ENCODE results near the gene RBM47. TPM values are rescaled to one million over a fixed set of nuclear protein-coding genes. Genes with fewer than 3 reads are reported as not detected.
"Not testable (repeated sequence)": the region's sequence is repeated elsewhere in the genome, so short reads cannot be mapped to it uniquely, and the experiment has no call there.

The RBM47 gene
- total RNA-seq, 1 experiment from 2014 or later, result 78.0 TPM

DNA sequence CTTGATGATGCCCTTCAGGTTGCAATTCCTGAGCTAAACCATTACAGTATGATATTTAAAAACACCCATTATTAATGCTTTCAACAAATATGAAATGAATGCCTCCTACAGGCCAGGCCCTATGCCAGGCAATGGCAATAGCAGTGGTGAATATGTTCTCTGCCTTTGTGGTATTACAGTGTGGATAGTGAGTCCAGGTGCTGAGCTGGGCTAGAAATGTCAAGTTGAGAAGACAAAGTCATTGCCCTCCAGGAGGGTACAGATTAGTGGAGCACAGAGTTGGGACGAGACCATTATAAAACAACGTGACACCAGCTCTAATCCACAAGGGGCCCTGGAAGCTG, 81.9 kb downstream of the RBM47 start:
- ChIA-PET POLR2A (ENCODE audit: unreplicated experiment) (no interaction called here), CTCF (interaction anchor here (0.6 kb wide), 1 partner anchor 38 kb away, joined by 3 read pairs; no protein-coding TSS in a partner anchor)
- Histone ChIP-seq H3K4me2 (no peak overlapping the region), H3K9me3 (ENCODE audit: insufficient read depth, low read depth) (no peaks in the 10 kb centered on the region), H3F3A (ENCODE audit: insufficient read depth, low read depth) (peaks cover 18% of the 10 kb centered on the region), H3K4me1 (replicated peaks; ENCODE audit: insufficient read depth) (peaks cover 39% of the 10 kb centered on the region), H3K4me3 (no peak overlapping the region), H3K9me2 (ENCODE audit: insufficient read depth) (no peaks in the 10 kb centered on the region), H2AFZ (no peak overlapping the region), H4K20me1 (ENCODE audit: insufficient read depth) (no peaks in the 10 kb centered on the region), H3K27ac (peak overlapping the region; percentile 17; the same call in 1 of the 2 replicates), H3K36me3 (ENCODE audit: low read depth) (peaks cover 22% of the 10 kb centered on the region), H3K27me3 (ENCODE audit: insufficient read depth, low read depth) (no peaks in the 10 kb centered on the region), H3K79me2 (ENCODE audit: low read depth) (peaks cover 85% of the 10 kb centered on the region)
- DNase-seq, result no peak
- no TSS peak for BruUV-seq (replicated peaks)
- intact Hi-C loops (cut with micrococcal nuclease; ENCODE audit: unreplicated experiment), result no loop called here
- TF ChIP-seq, protein P1, sequence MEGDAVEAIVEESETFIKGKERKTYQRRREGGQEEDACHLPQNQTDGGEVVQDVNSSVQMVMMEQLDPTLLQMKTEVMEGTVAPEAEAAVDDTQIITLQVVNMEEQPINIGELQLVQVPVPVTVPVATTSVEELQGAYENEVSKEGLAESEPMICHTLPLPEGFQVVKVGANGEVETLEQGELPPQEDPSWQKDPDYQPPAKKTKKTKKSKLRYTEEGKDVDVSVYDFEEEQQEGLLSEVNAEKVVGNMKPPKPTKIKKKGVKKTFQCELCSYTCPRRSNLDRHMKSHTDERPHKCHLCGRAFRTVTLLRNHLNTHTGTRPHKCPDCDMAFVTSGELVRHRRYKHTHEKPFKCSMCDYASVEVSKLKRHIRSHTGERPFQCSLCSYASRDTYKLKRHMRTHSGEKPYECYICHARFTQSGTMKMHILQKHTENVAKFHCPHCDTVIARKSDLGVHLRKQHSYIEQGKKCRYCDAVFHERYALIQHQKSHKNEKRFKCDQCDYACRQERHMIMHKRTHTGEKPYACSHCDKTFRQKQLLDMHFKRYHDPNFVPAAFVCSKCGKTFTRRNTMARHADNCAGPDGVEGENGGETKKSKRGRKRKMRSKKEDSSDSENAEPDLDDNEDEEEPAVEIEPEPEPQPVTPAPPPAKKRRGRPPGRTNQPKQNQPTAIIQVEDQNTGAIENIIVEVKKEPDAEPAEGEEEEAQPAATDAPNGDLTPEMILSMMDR (conservative IDR thresholded peaks at IDR 0.05), result no peak
- no peak for TF ChIP-seq EZH2 (IDR thresholded peaks at IDR 0.05; ENCODE audit: low read depth)

DNA sequence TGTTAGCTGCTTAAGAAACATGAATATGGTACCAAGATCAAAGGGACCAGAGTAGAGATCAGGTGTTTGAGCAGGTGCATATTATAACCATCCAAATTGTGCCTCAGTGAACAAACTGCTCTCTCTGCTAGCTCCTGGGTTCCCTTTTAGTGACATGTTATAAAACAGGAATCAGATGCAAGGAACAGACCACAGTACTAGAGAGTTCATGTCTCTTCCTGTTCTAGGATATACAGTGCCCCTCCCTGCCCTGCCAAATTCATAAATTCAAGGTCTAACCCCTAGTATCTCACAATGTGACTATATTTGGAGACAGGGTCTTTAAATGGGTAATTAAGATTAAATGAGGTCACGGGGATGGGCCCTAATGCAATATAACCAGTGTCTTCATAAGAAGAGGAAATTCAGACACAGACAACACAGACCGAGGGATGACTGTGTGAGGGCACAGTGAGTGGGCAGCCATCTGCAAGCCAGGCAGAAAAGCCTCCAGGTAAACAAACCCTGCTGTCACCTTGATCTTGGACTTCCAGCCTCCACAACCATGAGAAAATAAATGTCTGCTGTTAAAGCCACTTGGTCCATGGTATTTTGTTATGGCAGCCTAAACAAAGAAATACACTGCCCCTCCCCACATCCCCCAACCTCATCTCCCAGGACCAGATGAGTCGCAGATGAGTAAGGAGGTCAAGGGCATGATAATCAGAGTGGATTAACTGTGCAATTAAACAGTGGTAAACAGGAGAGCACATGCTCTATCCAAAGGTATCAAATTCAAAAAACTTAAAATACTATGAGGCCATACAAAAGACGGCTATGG, 82.5 kb downstream of the RBM47 start:
- Histone ChIP-seq H3K4me3 (no peak overlapping the region), H4K20me1 (ENCODE audit: insufficient read depth) (no peaks in the 10 kb centered on the region), H3K36me3 (ENCODE audit: low read depth) (peaks cover 28% of the 10 kb centered on the region), H3K9me3 (ENCODE audit: insufficient read depth, low read depth) (no peaks in the 10 kb centered on the region), H2AFZ (no peak overlapping the region), H3K27ac (peak overlapping the region; percentile 17; the same call in 1 of the 2 replicates), H3F3A (ENCODE audit: insufficient read depth, low read depth) (peaks cover 13% of the 10 kb centered on the region; the same call in 1 of the 2 replicates), H3K27me3 (ENCODE audit: insufficient read depth, low read depth) (no peaks in the 10 kb centered on the region), H3K79me2 (ENCODE audit: low read depth) (peaks cover 86% of the 10 kb centered on the region), H3K4me2 (no peak overlapping the region), H3K4me1 (replicated peaks; ENCODE audit: insufficient read depth) (peaks cover 33% of the 10 kb centered on the region), H3K9me2 (ENCODE audit: insufficient read depth) (no peaks in the 10 kb centered on the region)
- intact Hi-C loops (cut with micrococcal nuclease; ENCODE audit: unreplicated experiment), result no loop called here
- POLR2A ChIA-PET (ENCODE audit: unreplicated experiment), result no interaction called here
- no TSS peak for BruUV-seq (replicated peaks)
- no peak for TF ChIP-seq EZH2 (IDR thresholded peaks at IDR 0.05; ENCODE audit: low read depth)
- TF ChIP-seq, protein P1 (conservative IDR thresholded peaks at IDR 0.05), result no peak
- DNase-seq, result no peak
- CTCF ChIA-PET, result interaction anchor here (0.6 kb wide), 1 partner anchor 37 kb away, joined by 3 read pairs; no protein-coding TSS in a partner anchor

DNA sequence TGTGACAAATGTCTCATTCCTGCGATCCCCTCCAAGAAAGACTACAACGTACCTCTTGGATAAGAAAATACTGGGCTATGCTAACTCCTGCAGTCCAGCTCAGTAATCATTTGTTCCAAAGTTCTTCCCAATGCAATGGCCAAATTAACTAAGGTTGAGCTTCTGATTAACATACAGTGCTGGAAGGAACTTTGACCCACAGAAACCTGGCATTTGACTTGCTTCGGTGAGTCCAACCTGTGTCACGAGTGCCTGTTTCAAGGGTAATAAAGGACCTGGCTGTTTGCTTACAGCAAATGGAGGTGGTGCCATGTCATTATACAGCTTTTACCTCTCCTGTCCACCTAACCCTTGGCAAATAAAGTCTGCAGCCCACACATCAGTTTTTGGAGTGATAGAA, 83.2 kb downstream of the RBM47 start:
- no peaks in the 10 kb centered on the region for H3K9me2 ChIP-seq (ENCODE audit: insufficient read depth)
- ChIA-PET POLR2A (ENCODE audit: unreplicated experiment) (no interaction called here), CTCF (no interaction called here)
- H4K20me1 ChIP-seq (ENCODE audit: insufficient read depth), result no peaks in the 10 kb centered on the region
- H2AFZ ChIP-seq, result no peak overlapping the region
- no peak overlapping the region for H3K4me3 ChIP-seq
- peaks cover 33% of the 10 kb centered on the region for H3K36me3 ChIP-seq (ENCODE audit: low read depth)
- 0 out of 2 replicates have a peak overlapping the region, but pooled peaks have one; percentile 6 for H3K27ac ChIP-seq
- intact Hi-C loops (cut with micrococcal nuclease; ENCODE audit: unreplicated experiment), result no loop called here
- H3F3A ChIP-seq (ENCODE audit: insufficient read depth, low read depth), result peaks cover 6% of the 10 kb centered on the region; the same call in 1 of the 2 replicates
- no peaks in the 10 kb centered on the region for H3K9me3 ChIP-seq (ENCODE audit: insufficient read depth, low read depth)
- peaks cover 86% of the 10 kb centered on the region for H3K79me2 ChIP-seq (ENCODE audit: low read depth)
- TF ChIP-seq, protein P1 (conservative IDR thresholded peaks at IDR 0.05), result no peak
- TF ChIP-seq EZH2 (IDR thresholded peaks at IDR 0.05; ENCODE audit: low read depth), result no peak
- H3K27me3 ChIP-seq (ENCODE audit: insufficient read depth, low read depth), result no peaks in the 10 kb centered on the region
- no peak for DNase-seq
- H3K4me1 ChIP-seq (replicated peaks; ENCODE audit: insufficient read depth), result peaks cover 32% of the 10 kb centered on the region
- H3K4me2 ChIP-seq, result no peak overlapping the region
- no TSS peak for BruUV-seq (replicated peaks)

DNA sequence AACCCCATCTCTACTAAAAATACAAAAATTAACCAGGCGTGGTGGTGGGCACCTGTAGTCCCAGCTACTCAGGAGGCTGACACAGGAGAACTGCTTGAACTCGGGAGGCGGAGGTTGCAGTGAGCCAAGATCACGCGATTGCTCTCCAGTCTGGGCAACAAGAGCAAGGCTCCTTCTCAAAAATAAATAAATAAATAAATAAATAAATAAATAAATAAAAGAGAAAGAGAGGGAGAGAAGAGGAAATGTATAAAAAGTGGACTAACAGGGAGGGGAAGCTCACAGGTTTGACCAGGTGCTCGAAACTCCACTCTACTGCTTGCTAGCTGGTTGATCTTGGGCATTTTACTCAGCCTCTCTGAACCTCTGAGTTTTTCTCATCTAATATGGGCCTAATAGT, 84.2 kb downstream of the RBM47 start:
- CTCF ChIA-PET, result interaction anchor here (0.5 to 0.6 kb wide), 2 partner anchors 64 to 130 kb away, joined by 3 to 6 read pairs; no protein-coding TSS in a partner anchor
- peaks cover 38% of the 10 kb centered on the region for H3K36me3 ChIP-seq (ENCODE audit: low read depth)
- H2AFZ ChIP-seq; DNase-seq; H3K9me2 ChIP-seq (ENCODE audit: insufficient read depth); BruUV-seq (replicated peaks); H3K4me3 ChIP-seq; H4K20me1 ChIP-seq (ENCODE audit: insufficient read depth); H3F3A ChIP-seq (ENCODE audit: insufficient read depth, low read depth); POLR2A ChIA-PET (ENCODE audit: unreplicated experiment); intact Hi-C loops (cut with micrococcal nuclease; ENCODE audit: unreplicated experiment); H3K9me3 ChIP-seq (ENCODE audit: insufficient read depth, low read depth); H3K27me3 ChIP-seq (ENCODE audit: insufficient read depth, low read depth); H3K27ac ChIP-seq; H3K4me2 ChIP-seq: not testable (repeated sequence)
- peaks cover 31% of the 10 kb centered on the region for H3K4me1 ChIP-seq (replicated peaks; ENCODE audit: insufficient read depth)
- peaks cover 84% of the 10 kb centered on the region for H3K79me2 ChIP-seq (ENCODE audit: low read depth)
